NCI-H2171 (cell line): ENCODE data around the gene CUX1.
"Not testable (repeated sequence)": the region's sequence is repeated elsewhere in the genome, so short reads cannot be mapped to it uniquely, and the experiment has no call there.

Source experiments
- DNase-seq: peaks from one replicate; lab custom pipeline; 2025; lab: John Stamatoyannopoulos, UW

The CUX1 gene, protein sequence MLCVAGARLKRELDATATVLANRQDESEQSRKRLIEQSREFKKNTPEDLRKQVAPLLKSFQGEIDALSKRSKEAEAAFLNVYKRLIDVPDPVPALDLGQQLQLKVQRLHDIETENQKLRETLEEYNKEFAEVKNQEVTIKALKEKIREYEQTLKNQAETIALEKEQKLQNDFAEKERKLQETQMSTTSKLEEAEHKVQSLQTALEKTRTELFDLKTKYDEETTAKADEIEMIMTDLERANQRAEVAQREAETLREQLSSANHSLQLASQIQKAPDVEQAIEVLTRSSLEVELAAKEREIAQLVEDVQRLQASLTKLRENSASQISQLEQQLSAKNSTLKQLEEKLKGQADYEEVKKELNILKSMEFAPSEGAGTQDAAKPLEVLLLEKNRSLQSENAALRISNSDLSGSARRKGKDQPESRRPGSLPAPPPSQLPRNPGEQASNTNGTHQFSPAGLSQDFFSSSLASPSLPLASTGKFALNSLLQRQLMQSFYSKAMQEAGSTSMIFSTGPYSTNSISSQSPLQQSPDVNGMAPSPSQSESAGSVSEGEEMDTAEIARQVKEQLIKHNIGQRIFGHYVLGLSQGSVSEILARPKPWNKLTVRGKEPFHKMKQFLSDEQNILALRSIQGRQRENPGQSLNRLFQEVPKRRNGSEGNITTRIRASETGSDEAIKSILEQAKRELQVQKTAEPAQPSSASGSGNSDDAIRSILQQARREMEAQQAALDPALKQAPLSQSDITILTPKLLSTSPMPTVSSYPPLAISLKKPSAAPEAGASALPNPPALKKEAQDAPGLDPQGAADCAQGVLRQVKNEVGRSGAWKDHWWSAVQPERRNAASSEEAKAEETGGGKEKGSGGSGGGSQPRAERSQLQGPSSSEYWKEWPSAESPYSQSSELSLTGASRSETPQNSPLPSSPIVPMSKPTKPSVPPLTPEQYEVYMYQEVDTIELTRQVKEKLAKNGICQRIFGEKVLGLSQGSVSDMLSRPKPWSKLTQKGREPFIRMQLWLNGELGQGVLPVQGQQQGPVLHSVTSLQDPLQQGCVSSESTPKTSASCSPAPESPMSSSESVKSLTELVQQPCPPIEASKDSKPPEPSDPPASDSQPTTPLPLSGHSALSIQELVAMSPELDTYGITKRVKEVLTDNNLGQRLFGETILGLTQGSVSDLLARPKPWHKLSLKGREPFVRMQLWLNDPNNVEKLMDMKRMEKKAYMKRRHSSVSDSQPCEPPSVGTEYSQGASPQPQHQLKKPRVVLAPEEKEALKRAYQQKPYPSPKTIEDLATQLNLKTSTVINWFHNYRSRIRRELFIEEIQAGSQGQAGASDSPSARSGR (N-terminal part only)

DNA sequence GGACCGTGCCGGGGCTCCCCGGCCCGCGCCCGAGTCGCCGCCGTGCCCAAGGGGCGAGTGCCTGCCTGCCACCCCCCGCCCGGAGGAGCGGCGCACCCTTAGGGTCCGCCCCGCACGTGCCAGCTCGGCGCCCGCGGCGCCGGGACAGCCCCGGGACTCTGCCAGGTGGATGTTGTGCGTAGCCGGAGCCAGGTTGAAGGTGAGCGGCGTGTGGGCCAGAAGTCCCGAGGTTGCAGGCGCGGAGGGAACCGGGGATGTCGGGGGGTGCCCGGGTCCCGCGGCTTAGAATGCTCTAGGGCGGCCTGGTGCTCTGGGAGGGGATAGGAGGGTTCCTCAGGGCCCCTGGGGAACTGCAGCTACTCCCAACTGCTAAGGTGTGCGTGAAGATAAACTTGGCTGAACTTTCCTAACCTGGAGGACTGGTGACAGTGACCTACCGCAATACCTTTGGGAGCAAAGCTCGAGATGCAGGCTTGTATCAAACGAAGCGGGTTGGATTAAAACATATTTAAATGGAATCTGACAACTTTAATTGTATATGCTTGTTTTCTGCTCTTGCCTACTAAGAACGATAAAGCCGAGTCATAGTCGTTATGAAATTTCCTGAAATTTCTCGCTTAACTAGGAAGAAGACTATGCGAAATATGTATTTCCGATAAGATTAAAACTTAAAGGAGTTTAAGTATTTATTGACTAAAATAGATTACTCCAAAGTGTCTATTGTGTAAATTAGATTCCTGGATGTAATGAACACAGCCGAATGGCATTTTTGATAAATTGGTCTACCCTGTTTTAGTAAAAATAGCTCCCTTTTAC is at the start of gene CUX1:
Gene CUX1, plus strand, starts transcription at position 156 of the 816 bp plus-strand sequence. Its CDS starts 14 bp downstream, at position 170.
- no peak for DNase-seq

DNA sequence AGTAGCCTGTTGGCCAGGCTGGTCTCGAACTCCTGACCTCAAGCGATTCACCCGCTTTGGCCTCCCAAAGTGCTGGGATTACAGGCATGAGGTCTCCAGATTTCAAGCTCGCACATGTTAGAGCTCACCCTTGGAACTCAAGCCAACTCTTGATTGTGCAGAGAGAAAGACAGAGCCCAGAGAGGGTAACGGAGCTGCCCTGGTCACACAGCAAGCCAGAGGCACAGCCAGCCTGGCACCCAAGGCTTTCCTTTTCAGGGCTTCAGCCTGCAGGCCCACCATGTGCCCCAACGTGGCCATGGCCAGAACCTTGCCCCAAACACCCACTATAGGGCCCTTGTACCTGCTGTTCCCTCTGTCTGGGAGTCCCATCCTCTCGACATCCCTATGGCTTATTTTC is 49.1 kb upstream of the CUX1 start:
- no peak for DNase-seq

DNA sequence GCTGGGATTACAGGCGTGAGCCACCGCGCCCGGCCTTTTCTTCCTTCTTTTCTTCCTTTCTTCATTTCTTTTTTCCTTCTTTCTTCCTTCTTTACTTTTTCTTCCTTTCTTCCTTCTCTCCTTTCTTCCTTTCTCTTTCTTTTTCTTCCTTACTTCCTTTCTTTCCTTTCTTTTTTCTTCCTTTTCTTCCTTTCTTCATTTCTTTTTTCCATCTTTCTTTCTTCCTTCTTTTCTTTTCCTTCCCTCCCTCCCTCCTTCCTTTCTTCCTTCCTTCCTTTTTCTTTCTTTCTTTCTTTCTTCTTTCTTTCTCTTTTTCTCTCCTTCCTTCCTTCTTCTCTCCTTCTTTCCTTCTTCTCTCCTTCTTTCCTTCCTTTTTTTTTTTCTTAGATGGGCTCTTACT is 47.0 kb upstream of the CUX1 start:
- no peak for DNase-seq

DNA sequence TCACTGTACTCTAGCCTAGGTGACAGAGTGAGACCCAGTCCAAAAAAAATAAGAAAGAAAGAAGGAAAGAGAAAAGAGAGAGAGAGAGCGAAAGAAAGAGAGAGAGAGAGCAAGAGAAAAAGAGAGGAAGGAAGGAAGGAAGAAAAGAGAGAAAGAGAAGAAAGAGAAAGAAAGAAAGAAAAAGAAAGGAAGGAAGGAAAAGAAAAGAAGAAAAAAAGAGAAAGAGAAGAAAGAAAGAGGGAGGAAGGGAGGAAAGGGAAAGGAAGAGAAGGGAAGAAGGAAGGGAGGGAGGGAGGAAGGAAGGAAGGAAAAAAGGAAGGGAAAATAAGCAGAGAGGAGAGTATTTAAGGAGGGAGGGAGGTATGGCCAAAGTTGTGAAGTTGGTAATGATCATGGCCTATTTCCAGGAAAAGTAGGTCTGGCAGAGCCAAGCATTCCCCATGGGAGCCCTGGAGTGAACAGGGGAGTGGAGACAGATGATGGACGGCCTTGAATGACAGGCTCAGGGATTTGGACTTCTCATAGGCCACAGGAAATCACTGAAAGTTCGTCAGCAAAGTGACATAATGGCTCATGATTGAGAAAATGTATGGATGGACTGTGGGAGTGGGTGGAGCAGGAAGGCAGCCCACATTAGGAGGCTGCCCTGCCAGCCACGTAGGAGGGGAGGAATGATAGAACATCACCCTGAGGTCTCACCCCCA is 44.8 kb upstream of the CUX1 start:
- no peak for DNase-seq

DNA sequence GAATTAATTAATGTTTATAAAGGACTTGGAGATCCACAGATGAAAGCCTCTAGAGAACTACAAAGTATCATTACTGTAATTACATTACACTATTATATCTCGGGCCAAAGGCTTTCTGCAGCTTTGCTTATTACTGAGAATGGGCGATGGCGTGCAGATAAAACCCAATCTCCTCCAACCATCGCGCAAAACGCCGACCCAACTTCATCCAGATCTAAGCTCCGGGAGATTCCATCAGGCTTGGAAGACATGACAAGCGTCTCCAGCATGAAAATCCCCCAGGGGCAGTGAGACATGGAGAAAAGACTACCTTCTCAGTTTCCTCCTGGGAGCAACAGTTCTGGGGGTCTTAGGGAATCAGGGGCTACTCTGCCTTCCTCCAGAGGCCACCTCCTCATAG is 42.2 kb upstream of the CUX1 start:
- no peak for DNase-seq

DNA sequence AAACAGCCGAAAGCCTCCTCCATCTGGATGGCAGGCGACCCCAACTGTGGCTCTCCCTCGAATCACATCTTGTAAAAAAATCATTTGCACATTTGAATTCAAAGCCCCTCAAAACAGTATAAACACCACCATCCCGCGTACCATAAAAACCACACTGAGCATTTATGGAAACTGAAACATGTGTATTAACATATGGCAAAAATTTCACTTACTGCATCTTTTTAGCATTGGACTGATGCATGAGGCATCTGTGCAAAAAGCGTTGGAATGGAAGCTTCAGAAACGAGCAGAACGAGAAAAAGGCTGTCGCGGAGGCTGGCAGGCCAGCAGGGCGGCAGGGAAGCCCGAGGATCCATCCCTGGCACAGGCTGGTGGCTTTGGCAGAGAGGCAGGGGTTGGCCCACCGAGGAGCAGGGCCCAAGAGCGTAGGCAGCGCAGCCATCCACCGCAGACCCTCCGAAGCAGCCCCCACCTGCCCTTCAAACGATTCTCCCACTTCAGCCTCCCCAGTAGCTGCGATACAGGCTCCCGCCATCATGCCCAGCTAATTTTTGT is 39.3 kb upstream of the CUX1 start:
- DNase-seq = no peak

DNA sequence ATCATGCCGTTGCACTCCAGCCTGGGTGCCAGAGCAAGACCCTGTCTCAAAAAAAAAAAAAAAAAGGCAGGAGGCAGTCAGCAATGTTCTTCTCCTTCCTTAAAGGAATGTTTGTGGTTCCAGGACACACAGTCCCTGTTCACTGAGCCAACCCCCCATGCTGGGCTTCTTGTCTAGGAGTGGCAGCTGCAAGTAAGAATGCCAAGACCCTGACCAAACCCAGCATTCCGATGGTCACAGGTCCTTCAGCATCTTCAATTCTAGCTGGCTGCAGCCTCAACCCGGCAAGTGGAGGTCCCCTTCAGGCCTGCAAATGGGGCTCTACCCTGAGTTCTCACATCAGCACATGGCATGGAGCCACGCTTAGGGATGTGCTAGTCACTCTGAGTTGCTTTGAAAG is 38.2 kb upstream of the CUX1 start:
- no peak for DNase-seq

DNA sequence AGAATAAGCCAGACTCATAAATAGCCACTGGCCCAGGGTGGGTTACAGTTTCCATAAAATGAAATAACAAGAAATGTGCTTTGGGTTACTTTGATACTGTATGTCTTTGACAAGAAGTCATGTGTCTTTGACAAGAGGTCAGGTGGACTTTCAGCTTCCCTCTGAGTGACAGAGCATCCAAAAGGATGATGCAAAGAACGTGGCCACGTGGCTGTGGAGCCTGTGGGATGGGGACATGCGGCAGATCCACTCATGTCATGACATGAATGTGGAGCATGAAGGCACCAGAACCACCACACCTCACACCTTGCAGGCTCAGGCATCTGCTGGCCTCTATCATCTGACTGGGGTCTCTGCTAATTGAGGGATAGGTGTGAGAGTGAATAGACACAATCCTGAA is 37.1 kb upstream of the CUX1 start:
- no peak for DNase-seq

DNA sequence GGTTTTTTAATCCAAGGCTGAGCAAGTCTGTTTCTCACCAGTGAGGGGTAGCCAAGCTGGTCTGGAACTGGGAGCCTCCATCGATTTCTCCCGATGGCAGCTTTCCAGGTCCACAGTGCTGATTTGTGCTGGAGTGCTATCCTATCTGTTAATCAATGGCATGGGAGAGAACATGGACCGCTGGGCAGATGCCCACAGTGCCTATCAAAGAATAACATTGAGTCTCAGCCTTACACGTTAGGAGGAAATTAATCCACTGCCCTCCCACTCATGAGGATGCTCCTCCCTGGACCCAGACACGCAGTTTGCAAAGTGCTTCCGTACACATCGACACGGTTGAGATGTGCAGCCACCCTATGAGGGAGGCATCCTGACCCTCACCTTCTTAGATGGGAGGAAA is 36.0 kb upstream of the CUX1 start:
- DNase-seq = no peak

DNA sequence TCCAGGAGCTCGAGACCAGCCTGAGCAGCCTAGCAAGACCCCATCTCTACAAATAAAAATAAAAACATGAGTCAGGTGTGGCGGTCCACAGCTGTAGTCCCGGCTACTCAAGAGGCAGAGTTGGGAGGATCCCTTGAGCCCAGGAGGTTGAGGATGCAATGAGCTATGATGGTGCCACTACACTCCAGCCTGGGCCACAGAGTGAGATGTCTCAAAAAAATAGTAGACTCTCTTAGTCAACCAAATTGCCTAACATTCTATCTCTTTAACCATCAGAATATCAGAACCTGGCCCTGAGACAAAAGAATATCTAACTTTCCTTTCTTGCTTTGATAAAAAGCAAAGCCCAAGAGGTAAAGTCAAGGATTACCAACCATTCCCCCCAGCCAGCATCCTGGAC is 35.0 kb upstream of the CUX1 start:
- no peak for DNase-seq

DNA sequence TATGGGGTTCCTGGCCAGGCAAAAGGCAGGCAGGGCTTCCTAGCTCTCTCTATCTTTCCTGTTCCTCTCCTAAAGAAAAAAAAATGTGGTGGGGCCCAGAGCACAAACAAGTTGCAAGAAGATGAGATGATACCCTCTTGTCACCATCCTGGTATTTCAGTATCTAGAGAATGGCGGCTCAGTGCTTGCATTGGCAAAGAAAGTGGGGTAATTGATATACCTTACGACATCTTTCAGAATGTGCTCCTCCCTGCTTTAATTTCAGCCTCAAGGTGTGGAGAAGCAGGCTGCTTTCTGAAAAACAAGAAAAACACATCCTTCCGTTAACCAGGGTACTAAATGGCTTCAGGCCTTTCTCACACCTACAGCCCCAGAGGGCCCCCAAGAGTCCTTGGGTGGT is 34.5 kb upstream of the CUX1 start:
- DNase-seq = no peak

DNA sequence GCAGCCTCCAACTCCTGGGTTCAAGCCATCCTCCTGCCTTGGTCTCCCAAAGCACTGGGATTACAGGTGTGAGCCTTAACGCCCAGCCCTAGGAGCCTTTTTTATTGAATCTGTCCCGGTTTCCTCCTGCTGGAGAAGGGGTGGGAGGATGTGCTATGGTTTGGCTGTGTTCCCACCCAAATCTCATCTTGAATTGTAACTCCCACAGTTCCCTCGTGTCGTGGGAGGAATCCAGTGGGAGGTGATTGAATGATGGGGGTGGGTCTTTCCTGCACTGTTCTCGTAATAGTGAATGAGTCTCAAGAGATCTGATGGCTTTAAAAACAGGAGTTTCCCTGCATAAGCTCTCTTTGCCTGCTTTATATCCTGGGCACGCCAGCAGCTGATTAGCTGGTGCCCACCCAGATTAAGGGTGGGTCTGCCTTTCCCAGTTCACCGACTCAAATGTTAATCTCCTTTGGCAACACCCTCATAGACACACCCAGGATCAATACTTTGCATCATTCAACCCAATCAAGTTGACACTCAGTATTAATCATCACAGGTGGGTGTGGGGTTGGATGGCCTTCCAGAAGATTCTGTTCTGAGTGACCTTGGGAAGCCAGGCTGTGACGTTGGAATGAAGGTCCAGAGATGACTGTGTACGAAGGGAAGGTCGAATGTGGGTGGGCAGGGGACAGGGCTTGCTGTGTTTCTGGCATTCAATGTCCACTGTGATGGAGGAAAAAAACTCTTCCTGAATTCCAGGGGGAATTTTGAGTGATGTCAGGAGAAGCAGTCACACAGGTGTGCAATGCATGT is 33.8 kb upstream of the CUX1 start:
- DNase-seq = no peak

DNA sequence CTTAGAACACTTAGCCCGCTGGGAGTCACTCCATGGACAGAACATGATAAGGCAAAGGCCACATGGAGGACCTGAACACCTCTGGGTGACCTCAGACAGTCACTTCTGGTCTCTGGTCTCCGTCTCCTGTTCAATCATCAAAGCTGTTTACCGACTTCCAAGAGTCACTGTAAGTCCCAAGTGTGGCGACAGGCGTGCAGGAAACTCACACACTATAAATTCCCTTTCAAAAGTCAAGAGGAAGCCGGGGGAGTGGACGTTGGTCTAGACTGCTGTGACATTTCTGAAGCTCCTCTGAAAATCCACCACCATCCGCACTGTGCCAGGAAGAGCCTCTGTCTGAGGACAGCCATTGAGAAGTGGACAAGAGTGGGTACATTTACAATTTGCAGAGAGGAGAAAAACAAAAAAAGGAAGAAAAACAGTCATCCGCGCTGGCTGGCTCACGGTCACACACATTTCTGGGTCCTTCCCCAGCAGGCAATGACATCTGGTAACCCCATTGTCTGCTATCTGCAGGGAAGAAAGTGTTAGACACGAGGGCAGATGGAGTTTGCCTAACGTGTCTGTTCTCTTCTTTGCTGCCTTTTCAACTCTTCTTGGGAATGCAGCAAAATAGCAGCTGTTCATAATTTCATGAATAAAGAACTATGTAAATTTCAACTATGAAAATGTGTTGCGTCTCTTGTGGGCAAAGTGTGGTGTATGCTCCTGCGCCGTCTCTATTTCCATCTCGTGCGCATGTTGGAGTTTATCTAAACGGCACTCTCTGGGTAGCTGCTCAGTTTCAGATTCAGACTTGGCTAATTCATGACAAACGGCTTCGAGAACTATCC is 32.9 kb upstream of the CUX1 start:
- no peak for DNase-seq

DNA sequence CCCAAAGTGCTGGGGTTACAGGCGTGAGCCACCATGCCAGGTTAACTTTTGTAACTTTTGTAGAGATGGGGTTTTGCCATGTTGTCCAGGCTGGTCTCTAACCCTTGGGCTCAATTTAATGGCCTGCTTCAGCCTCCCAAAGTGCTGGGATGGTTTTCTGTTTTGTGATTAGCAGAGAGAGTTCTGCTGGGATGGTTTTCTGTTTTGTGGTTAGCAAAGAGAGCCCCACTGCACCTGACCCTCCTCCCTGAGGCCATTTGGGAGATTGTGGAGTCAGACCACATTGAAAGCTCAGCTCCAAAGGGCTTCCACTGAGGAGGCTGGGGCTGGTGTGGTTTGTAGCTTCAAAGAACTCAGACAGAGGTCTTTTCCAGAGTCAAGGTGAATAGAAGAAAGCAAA is 29.6 kb upstream of the CUX1 start:
- DNase-seq = no peak

DNA sequence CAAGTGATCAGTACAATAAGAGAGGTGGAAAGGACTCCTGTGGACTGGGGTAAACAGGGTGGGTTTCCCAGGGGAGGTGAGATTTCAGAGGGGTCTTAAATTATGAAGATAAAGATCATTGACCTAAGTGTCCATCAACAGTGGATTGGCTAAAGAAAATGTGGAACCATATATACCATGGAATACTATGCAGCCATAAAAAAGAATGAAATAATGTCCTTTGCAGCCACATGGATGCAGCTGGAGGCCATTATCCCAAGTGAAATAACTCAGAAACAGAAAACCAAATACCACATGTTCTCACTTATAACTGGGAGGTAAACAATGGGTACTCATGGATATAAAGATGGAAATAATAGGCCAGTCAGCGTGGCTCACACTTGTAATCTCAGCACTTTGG is 28.9 kb upstream of the CUX1 start:
- no peak for DNase-seq

DNA sequence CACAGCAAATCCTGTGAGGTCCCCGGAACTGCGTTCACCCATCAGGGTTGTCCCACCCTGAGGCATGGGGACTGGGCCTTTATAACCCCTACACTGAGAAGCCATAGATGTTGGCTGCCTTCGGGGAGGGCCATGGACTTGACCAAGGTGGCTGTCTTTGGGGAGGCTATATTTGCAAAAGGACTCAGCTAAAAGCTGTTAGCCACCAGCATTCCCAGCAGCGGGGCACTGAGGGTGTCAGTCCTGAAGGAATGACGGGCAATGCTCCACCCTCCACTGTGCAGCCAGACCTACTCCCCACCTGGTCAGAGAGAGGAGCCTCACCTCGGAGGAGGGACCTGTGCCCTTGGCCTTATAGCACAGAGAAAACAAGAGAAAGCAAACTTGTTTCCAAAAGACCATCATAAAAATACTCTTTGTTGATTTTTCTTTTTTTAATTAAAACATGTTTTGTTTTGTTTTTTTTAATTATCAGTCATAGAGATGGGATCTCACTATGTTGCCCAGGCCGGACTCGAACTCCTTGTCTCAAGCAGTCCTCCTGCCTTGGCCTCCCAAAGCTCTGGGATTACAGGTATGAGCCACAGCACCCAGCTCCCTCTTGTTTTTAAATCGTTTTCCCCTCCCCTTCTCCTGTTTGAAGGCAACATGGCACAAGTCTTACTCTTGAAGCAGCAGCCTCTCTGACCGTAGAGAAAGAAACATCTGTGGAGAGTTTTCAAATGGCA is 26.7 kb upstream of the CUX1 start:
- no peak for DNase-seq

DNA sequence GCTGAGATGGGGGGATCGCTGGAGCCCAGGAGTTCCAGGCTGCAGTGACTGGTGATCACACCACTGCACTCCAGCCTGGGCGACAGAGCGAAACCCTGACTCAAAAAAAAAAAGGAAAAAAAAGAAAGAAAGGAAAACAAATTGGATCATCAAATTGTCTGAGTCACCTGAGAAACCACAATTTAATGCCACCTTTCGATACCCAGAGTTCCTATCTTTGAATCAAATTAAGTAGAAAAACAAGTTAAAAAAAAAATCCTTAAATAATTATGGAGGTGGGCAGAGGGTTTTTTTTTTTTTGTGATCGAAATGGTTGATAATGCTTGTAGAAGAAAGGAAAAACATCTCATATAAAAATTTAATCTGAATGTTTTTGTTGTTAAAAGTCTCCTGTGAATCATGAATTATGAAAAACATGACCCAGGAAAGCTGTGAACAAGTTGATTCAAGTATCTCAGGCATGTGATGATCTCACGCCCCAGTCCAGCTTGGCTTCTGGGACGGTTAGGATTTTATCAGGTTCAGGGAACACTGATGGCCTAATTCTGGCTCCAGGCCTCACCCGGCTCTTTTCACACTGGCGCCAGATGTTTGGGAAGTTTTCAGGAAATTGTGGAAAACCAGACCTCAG is 25.3 kb upstream of the CUX1 start:
- no peak for DNase-seq

DNA sequence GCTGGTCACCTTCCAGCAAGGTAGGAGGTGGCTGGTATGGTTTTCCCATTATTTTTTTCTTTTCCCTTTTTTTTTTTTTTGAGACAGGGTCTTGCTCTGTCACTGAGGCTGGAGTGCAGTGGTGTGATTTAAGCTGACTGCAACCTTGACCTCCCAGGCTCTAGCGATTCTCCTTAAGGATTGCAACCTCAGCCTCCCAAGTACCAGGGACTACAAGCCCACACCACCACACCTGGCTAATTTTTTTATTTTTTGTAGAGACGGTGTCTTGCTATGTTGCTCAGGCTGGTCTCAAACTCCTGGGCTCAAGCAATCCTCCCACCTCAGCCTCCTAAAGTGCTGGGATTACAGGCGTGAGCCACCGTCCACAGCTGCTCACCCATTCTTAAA is 24.7 kb upstream of the CUX1 start:
- DNase-seq = not testable (repeated sequence)
